A673 (cell line): ENCODE measurements around the gene THEM5.

Source experiments
- CTCF ChIP-seq: fragments of 300-800, 200-600 bp; sonication (generic); conservative IDR thresholded peaks from 2 replicates; pipeline ENCODE4 v1.5.1; 2017; ENCODE audit warnings: low read depth, mild to moderate bottlenecking, antibody characterized with exemption, low read length, moderate library complexity, mixed read lengths
- EZH2 ChIP-seq: fragments of 200-600 bp; sonication (generic); IDR thresholded peaks from 2 replicates; pipeline ENCODE4 v1.6.1; 2017; ENCODE audit warnings: borderline replicate concordance, low read depth, mild to moderate bottlenecking, mixed read lengths, antibody characterized with exemption, low read length; ENCODE audit not compliant: poor library complexity, severe bottlenecking

GRCh38 chr1:151815716-151816327, 37.7 kb downstream of the THEM5 start:
- no peak for TF ChIP-seq EZH2
- TF ChIP-seq CTCF, result no peak
